HEK293 (cell line): Measurements from ENCODE around the gene SLC12A8.

Experiments used
- CTCF ChIA-PET: fragments of 350-600 bp; formaldehyde crosslinking; extraction: SDS; loops from one replicate; lab custom pipeline; 2021; ENCODE audit warnings: antibody characterized with exemption; lab: Yijun Ruan, JAX
- POLR2A ChIA-PET: fragments of 300-600 bp; formaldehyde crosslinking; extraction: SDS; loops from one replicate; lab custom pipeline; 2020; ENCODE audit warnings: antibody characterized with exemption, inconsistent platforms; lab: Yijun Ruan, JAX
- H3K27ac ChIP-seq: fragments of 200-500 bp; sonication (Bioruptor generic); 2 replicates; pipeline ENCODE4 v1.5.1; 2014; ENCODE audit warnings: low read depth, low read length, control low read depth, inconsistent platforms; ENCODE audit errors: extremely low read depth
- H3K36me3 ChIP-seq, 2 experiments: fragments of 200-500 bp in 1 of 2; sonication (Bioruptor generic) in 1 of 2; 1 replicate in 1 of 2; 2 replicates in 1 of 2; pipeline ENCODE4 v1.5.1; 2014 to 2017; ENCODE audit warnings: inconsistent platforms in 2 of 2, low read length in 2 of 2; ENCODE audit not compliant: control insufficient read depth in 2 of 2, insufficient read depth in 1 of 2
- H3K4me1 ChIP-seq: fragments of 200-500 bp; sonication (Bioruptor generic); 2 replicates; pipeline ENCODE4 v1.5.1; 2014; ENCODE audit warnings: mild to moderate bottlenecking, low read length, inconsistent platforms; ENCODE audit not compliant: control insufficient read depth, insufficient read depth
- H3K4me3 ChIP-seq: 2 replicates; pipeline ENCODE4 v1.5.1; 2011; ENCODE audit warnings: low read depth, mild to moderate bottlenecking, control low read depth, low read length, moderate library complexity
- H3K9me3 ChIP-seq: fragments of 200-500 bp; sonication (Bioruptor generic); 2 replicates; pipeline ENCODE4 v1.5.1; 2014; ENCODE audit warnings: low read depth, low read length, inconsistent platforms; ENCODE audit not compliant: control insufficient read depth, insufficient read depth
- GLIS2 ChIP-seq: fragments of 450-650 bp; formaldehyde crosslinking; IDR thresholded peaks from 2 replicates; pipeline ENCODE4 v1.5.1; 2016; ENCODE audit warnings: missing biosample characterization, missing genetic modification characterization
- SALL2 ChIP-seq: fragments of 450-650 bp; formaldehyde crosslinking; IDR thresholded peaks from 2 replicates; pipeline ENCODE4 v1.5.0; 2017; ENCODE audit warnings: missing biosample characterization, mild to moderate bottlenecking, missing genetic modification characterization, borderline replicate concordance
- YY1 ChIP-seq: fragments of 450-650 bp; formaldehyde crosslinking; IDR thresholded peaks from 2 replicates; pipeline ENCODE4 v1.5.1; 2018; ENCODE audit warnings: missing biosample characterization, missing genetic modification characterization
- ZFHX2 ChIP-seq: fragments of 450-650 bp; formaldehyde crosslinking; conservative IDR thresholded peaks from 2 replicates; pipeline ENCODE4 v1.5.1; 2016; ENCODE audit warnings: missing biosample characterization, missing genetic modification characterization
- ZFP37 ChIP-seq: fragments of 450-650 bp; formaldehyde crosslinking; IDR thresholded peaks from 2 replicates; pipeline ENCODE4 v1.5.1; 2016; ENCODE audit warnings: missing biosample characterization, missing genetic modification characterization
- ZFP69B ChIP-seq: fragments of 450-650 bp; formaldehyde crosslinking; IDR thresholded peaks from 2 replicates; pipeline ENCODE4 v1.5.1; 2016; ENCODE audit warnings: missing biosample characterization, missing genetic modification characterization
- ZNF16 ChIP-seq: fragments of 450-650 bp; formaldehyde crosslinking; IDR thresholded peaks from 2 replicates; pipeline ENCODE4 v1.5.1; 2016; ENCODE audit warnings: low read depth, missing biosample characterization, missing genetic modification characterization
- ZNF19 ChIP-seq: fragments of 450-650 bp; formaldehyde crosslinking; IDR thresholded peaks from 2 replicates; pipeline ENCODE4; 2016; ENCODE audit warnings: missing biosample characterization, missing genetic modification characterization, low read depth
- ZNF391 ChIP-seq: fragments of 450-650 bp; formaldehyde crosslinking; IDR thresholded peaks from 2 replicates; pipeline ENCODE4 v1.5.1; 2016; ENCODE audit warnings: low read depth, missing biosample characterization, missing genetic modification characterization, borderline replicate concordance
- ZNF433 ChIP-seq: fragments of 450-650 bp; formaldehyde crosslinking; IDR thresholded peaks from 2 replicates; pipeline ENCODE4 v1.5.1; 2016; ENCODE audit warnings: missing biosample characterization, missing genetic modification characterization, low read depth
- ZNF521 ChIP-seq: fragments of 450-650 bp; formaldehyde crosslinking; IDR thresholded peaks from 2 replicates; pipeline ENCODE4 v1.5.1; 2017; ENCODE audit warnings: missing biosample characterization, mild to moderate bottlenecking, missing genetic modification characterization
- ZNF529 ChIP-seq: fragments of 450-650 bp; formaldehyde crosslinking; IDR thresholded peaks from 2 replicates; pipeline ENCODE4 v1.5.1; 2017; ENCODE audit warnings: missing genetic modification characterization, missing biosample characterization; ENCODE audit not compliant: insufficient replicate concordance
- ZNF558 ChIP-seq: fragments of 450-650 bp; formaldehyde crosslinking; IDR thresholded peaks from 2 replicates; pipeline ENCODE4 v1.5.1; 2016; ENCODE audit warnings: missing biosample characterization, missing genetic modification characterization
- ZNF610 ChIP-seq: fragments of 450-650 bp; formaldehyde crosslinking; IDR thresholded peaks from 2 replicates; pipeline ENCODE4 v1.5.1; 2016; ENCODE audit warnings: missing biosample characterization, missing genetic modification characterization, borderline replicate concordance
- ZNF664 ChIP-seq: fragments of 450-650 bp; formaldehyde crosslinking; IDR thresholded peaks from 2 replicates; pipeline ENCODE4 v1.5.1; 2016; ENCODE audit warnings: missing biosample characterization, missing genetic modification characterization
- ZNF791 ChIP-seq: fragments of 450-650 bp; formaldehyde crosslinking; IDR thresholded peaks from 2 replicates; pipeline ENCODE4 v1.5.1; 2016; ENCODE audit warnings: missing biosample characterization, missing genetic modification characterization
- ZNF792 ChIP-seq: fragments of 450-650 bp; formaldehyde crosslinking; IDR thresholded peaks from 2 replicates; pipeline ENCODE4 v1.5.1; 2016; ENCODE audit warnings: missing biosample characterization, missing genetic modification characterization
- ZNF830 ChIP-seq: fragments of 450-650 bp; IDR thresholded peaks from 2 replicates; pipeline ENCODE4 v1.5.0; 2018; ENCODE audit warnings: missing biosample characterization, missing genetic modification characterization, low read depth, mild to moderate bottlenecking, moderate library complexity
- ZSCAN23 ChIP-seq: fragments of 450-650 bp; formaldehyde crosslinking; IDR thresholded peaks from 2 replicates; pipeline ENCODE4 v1.5.1; 2016; ENCODE audit warnings: missing biosample characterization, missing genetic modification characterization
- TF ChIP-seq, protein P1 (sequence below): fragments of 450-650 bp; formaldehyde crosslinking; IDR thresholded peaks from 2 replicates; pipeline ENCODE4 v1.5.1; 2017; ENCODE audit warnings: missing biosample characterization, missing genetic modification characterization
- TF ChIP-seq, protein P2 (sequence below): fragments of 450-650 bp; formaldehyde crosslinking; IDR thresholded peaks from 2 replicates; pipeline ENCODE4 v1.5.1; 2016; ENCODE audit warnings: missing biosample characterization, missing genetic modification characterization
- TF ChIP-seq, protein P3 (sequence below): fragments of 450-650 bp; formaldehyde crosslinking; IDR thresholded peaks from 2 replicates; pipeline ENCODE4 v1.5.1; 2016; ENCODE audit warnings: missing biosample characterization, missing genetic modification characterization

Gene SLC12A8

GRCh38 chr3:125207507-125207906 lies 5.0 kb downstream of the SLC12A8 start:
- POLR2A ChIA-PET: no interaction called here
- no peak for TF ChIP-seq ZFHX2 (tag by site-specific recombination)
- TF ChIP-seq ZNF791: no peak
- TF ChIP-seq, protein P1, sequence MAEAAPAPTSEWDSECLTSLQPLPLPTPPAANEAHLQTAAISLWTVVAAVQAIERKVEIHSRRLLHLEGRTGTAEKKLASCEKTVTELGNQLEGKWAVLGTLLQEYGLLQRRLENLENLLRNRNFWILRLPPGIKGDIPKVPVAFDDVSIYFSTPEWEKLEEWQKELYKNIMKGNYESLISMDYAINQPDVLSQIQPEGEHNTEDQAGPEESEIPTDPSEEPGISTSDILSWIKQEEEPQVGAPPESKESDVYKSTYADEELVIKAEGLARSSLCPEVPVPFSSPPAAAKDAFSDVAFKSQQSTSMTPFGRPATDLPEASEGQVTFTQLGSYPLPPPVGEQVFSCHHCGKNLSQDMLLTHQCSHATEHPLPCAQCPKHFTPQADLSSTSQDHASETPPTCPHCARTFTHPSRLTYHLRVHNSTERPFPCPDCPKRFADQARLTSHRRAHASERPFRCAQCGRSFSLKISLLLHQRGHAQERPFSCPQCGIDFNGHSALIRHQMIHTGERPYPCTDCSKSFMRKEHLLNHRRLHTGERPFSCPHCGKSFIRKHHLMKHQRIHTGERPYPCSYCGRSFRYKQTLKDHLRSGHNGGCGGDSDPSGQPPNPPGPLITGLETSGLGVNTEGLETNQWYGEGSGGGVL (tag by site-specific recombination): no peak
- TF ChIP-seq ZNF16: no peak
- TF ChIP-seq, protein P2, sequence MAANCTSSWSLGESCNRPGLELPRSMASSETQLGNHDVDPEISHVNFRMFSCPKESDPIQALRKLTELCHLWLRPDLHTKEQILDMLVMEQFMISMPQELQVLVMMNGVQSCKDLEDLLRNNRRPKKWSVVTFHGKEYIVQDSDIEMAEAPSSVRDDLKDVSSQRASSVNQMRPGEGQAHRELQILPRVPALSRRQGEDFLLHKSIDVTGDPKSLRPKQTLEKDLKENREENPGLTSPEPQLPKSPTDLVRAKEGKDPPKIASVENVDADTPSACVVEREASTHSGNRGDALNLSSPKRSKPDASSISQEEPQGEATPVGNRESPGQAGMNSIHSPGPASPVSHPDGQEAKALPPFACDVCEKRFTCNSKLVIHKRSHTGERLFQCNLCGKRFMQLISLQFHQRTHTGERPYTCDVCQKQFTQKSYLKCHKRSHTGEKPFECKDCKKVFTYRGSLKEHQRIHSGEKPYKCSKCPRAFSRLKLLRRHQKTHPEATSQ: no peak
- no peak for TF ChIP-seq ZNF558
- TF ChIP-seq SALL2 (tag by site-specific recombination): no peak
- no peak for TF ChIP-seq ZNF664 (tag by site-specific recombination)
- TF ChIP-seq GLIS2 (tag by site-specific recombination): no peak
- TF ChIP-seq ZNF529 (tag by site-specific recombination): no peak
- Histone ChIP-seq H3K36me3 (no peaks in the 10 kb centered on the region), H3K27ac (no peak overlapping the region), H3K4me3 (no peak overlapping the region), H3K9me3 (no peaks in the 10 kb centered on the region), H3K4me1 (no peaks in the 10 kb centered on the region)
- CTCF ChIA-PET: no interaction called here

DNA sequence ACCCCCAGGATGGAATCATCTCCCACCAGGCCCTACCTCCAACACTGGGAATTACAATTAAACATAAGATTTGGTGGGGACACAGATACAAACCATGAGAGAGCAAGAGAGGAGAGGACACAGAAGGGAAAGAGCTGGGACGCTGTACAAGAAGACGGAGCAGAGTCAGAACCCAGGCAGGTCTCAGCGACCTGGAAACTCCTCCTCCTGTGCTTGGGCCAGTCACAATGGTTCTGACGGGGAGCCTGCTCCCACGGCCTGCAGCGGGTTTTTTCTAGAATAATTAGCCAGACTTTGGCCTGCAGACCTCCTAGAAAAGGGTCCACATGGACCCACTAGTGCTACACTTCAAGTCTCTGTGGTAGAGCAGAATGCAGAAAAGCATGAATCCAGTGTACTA lies 5.6 kb downstream of the SLC12A8 start:
- no peak overlapping the region for H3K27ac ChIP-seq
- H3K4me3 ChIP-seq: no peak overlapping the region
- TF ChIP-seq YY1 (tag by site-specific recombination): no peak
- TF ChIP-seq ZFP37: no peak
- no peak for TF ChIP-seq ZNF19 (tag by site-specific recombination)
- TF ChIP-seq ZSCAN23 (tag by site-specific recombination): no peak
- TF ChIP-seq, protein P3, sequence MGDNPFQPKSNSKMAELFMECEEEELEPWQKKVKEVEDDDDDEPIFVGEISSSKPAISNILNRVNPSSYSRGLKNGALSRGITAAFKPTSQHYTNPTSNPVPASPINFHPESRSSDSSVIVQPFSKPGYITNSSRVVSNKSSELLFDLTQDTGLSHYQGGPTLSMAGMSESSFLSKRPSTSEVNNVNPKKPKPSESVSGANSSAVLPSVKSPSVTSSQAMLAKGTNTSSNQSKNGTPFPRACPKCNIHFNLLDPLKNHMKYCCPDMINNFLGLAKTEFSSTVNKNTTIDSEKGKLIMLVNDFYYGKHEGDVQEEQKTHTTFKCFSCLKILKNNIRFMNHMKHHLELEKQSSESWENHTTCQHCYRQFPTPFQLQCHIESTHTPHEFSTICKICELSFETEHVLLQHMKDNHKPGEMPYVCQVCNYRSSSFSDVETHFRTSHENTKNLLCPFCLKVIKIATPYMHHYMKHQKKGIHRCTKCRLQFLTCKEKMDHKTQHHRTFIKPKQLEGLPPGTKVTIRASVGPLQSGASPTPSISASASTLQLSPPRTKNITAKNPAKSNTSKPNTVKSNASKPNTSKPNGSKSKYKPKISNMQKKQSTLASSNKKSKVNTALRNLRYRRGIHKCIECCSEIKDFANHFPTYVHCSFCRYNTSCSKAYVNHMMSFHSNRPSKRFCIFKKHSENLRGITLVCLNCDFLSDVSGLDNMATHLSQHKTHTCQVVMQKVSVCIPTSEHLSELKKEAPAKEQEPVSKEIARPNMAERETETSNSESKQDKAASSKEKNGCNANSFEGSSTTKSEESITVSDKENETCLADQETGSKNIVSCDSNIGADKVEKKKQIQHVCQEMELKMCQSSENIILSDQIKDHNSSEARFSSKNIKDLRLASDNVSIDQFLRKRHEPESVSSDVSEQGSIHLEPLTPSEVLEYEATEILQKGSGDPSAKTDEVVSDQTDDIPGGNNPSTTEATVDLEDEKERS: no peak
- TF ChIP-seq ZNF16: no peak
- no peak for TF ChIP-seq ZNF830 (tag by site-specific recombination)
- TF ChIP-seq ZFP69B (tag by site-specific recombination): no peak
- no peak for TF ChIP-seq ZNF433
- TF ChIP-seq ZNF521 (tag by site-specific recombination): no peak
- no peak for TF ChIP-seq ZNF391 (tag by site-specific recombination)
- no peak for TF ChIP-seq ZNF610 (tag by site-specific recombination)
- no peak for TF ChIP-seq ZNF792
- no peaks in the 10 kb centered on the region for H3K4me1 ChIP-seq
- CTCF ChIA-PET: no interaction called here
- H3K9me3 ChIP-seq: no peaks in the 10 kb centered on the region
- no peaks in the 10 kb centered on the region for H3K36me3 ChIP-seq
- POLR2A ChIA-PET: no interaction called here
